ENCODE measurements around the gene DYRK1B.
"Not testable (repeated sequence)": the region's sequence is repeated elsewhere in the genome, so short reads cannot be mapped to it uniquely, and the experiment has no call there.

DNA sequence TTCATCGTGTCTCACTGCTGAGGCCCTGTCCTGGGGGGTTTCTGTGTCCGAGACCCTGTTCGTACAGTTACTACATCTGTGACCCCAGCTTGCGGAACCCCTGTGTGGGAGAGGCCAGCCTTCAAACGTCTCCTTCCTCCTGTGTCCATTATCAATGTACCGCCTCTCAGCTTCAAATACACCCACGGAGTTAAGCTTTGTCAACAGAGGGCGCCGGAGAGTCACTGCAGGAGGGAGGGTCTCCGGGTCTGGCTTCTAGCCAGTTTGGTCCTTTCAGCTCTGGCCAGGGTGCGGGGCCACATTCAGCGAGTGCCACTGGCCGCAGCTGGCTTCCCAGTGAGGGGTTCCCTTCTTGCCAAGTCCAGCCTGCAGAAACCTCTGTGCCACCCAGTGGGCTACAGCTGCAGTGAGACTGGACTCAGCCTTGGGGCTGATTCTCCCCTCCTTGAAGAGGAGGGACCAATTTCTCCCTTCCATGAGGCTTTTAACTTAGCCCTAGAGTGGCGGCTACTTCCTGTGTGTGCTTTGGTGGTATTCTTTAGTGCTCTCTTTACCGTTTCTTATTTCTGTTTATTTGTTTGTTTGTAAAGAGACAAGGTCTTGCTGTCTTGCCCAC is 47.6 kb upstream of the DYRK1B start:
- TF ChIP-seq, protein P1, sequence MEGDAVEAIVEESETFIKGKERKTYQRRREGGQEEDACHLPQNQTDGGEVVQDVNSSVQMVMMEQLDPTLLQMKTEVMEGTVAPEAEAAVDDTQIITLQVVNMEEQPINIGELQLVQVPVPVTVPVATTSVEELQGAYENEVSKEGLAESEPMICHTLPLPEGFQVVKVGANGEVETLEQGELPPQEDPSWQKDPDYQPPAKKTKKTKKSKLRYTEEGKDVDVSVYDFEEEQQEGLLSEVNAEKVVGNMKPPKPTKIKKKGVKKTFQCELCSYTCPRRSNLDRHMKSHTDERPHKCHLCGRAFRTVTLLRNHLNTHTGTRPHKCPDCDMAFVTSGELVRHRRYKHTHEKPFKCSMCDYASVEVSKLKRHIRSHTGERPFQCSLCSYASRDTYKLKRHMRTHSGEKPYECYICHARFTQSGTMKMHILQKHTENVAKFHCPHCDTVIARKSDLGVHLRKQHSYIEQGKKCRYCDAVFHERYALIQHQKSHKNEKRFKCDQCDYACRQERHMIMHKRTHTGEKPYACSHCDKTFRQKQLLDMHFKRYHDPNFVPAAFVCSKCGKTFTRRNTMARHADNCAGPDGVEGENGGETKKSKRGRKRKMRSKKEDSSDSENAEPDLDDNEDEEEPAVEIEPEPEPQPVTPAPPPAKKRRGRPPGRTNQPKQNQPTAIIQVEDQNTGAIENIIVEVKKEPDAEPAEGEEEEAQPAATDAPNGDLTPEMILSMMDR (conservative IDR thresholded peaks at IDR 0.05; ENCODE audit: low read length), result peak; percentile 72
- TF ChIP-seq EZH2phosphoT487 (IDR thresholded peaks at IDR 0.05; ENCODE audit: borderline replicate concordance, low read depth, low read length), result not testable (repeated sequence)

Measured in OCI-LY7 (cell line).